Natural killer cell (primary cell): Measurements from ENCODE around the gene NME3. TPM values are rescaled to one million over a fixed set of nuclear protein-coding genes. Genes with fewer than 3 reads are reported as not detected.
A peak's percentile ranks its signal among the peaks of the same experiment; 100 is the strongest.

Experiments used
- ATAC-seq, 3 donors: fragments of 150-1000 bp in 2 of 3; fragments of 200-7000 bp in 1 of 3; cut with Tn5 transposase; 1 replicate in 1 of 3; 2 replicates in 2 of 3; pipeline ENCODE4 v1.10.0; 2021; ENCODE audit warnings: mild to moderate bottlenecking in 2 of 3, moderate library complexity in 2 of 3
- DNase-seq, 2 donors: peaks; one replicate each; pipeline versions ENCODE4 v3.0.0 to v3.0.0-alpha.2; 2013 to 2021; ENCODE audit warnings: mixed read lengths in 1 of 2
- H3K27ac ChIP-seq: one replicate; pipeline ENCODE4 v1.5.1; 2013; ENCODE audit warnings: mild to moderate bottlenecking, low read length
- H3K27me3 ChIP-seq: one replicate; pipeline ENCODE4 v1.6.1; 2013; ENCODE audit warnings: low read length; ENCODE audit not compliant: control insufficient read depth, insufficient read depth
- H3K36me3 ChIP-seq: one replicate; pipeline ENCODE4 v1.6.1; 2013; ENCODE audit warnings: low read length; ENCODE audit not compliant: control insufficient read depth, insufficient read depth
- H3K4me1 ChIP-seq: one replicate; pipeline ENCODE4 v1.6.1; 2013; ENCODE audit warnings: low read length; ENCODE audit not compliant: control insufficient read depth, insufficient read depth
- H3K4me3 ChIP-seq: one replicate; pipeline ENCODE4 v1.5.1; 2013; ENCODE audit warnings: low read length
- H3K9me3 ChIP-seq: one replicate; pipeline ENCODE4 v1.6.1; 2013; ENCODE audit warnings: low read length; ENCODE audit not compliant: control insufficient read depth, insufficient read depth
- H3K27ac Mint-ChIP-seq, 2 donors: one replicate each; pipeline ENCODE4 v1.8.0; 2022; ENCODE audit warnings: mild to moderate bottlenecking in 2 of 2, mixed read lengths in 2 of 2, moderate library complexity in 1 of 2
- H3K27me3 Mint-ChIP-seq, 2 donors: one replicate each; pipeline ENCODE4 v1.8.0; 2022; ENCODE audit warnings: low read depth in 2 of 2, mixed read lengths in 2 of 2
- H3K36me3 Mint-ChIP-seq: one replicate; pipeline ENCODE4 v1.8.0; 2022; ENCODE audit warnings: mixed read lengths
- H3K4me1 Mint-ChIP-seq, 2 donors: one replicate each; pipeline ENCODE4 v1.8.0; 2022; ENCODE audit warnings: mixed read lengths in 2 of 2
- H3K4me3 Mint-ChIP-seq: one replicate; pipeline ENCODE4 v1.8.0; 2022; ENCODE audit warnings: mild to moderate bottlenecking, moderate library complexity, mixed read lengths
- H3K9me3 Mint-ChIP-seq, 2 donors: one replicate each; pipeline ENCODE4 v1.8.0; 2022; ENCODE audit warnings: mixed read lengths in 2 of 2
- CTCF ChIP-seq: fragments of 200-600 bp; IDR thresholded peaks from one replicate; pipeline ENCODE4 v1.8.0; 2022; ENCODE audit warnings: antibody characterized with exemption
- WGBS: methylation state at CpG from one replicate; pipeline ENCODE4 v1.1.7; 2013; ENCODE audit warnings: missing lambda C conversion rate; ENCODE audit not compliant: insufficient coverage; 5-methylcytosine and 5-hydroxymethylcytosine counted together
- intact Hi-C: fragments of 100-400 bp; cut with micrococcal nuclease; formaldehyde crosslinking; loops from one replicate; pipeline ENCODE4 v1.14.2; 2022
- total RNA-seq, 4 donors: library from RNA; stranded (reverse); fragments of 120-200 nt in 1 of 4; gene quantifications; one replicate each; pipeline versions ENCODE4 v1.2.3 to v1.2.4, GENCODE V29; 2013 to 2022

The NME3 gene
- total RNA-seq, 3 donors from 2014 or later (not counting 1 experiment from before 2014, with no cell fraction given) = 40.6 to 50.3 (median 46.2) TPM

- H3K4me3 ChIP-seq = no peak overlapping the region
- H3K27me3 Mint-ChIP-seq = no peaks in the 10 kb centered on the region
- peaks cover 27% of the 10 kb centered on the region for H3K4me1 ChIP-seq
- intact Hi-C loops = no loop called here
- peaks cover 20% of the 10 kb centered on the region for H3K36me3 ChIP-seq
- H3K9me3 Mint-ChIP-seq = no peaks in the 10 kb centered on the region
- no peak overlapping the region for H3K27ac Mint-ChIP-seq
- H3K4me3 Mint-ChIP-seq = no peak overlapping the region
- TF ChIP-seq CTCF = no peak
- no peaks in the 10 kb centered on the region for H3K36me3 Mint-ChIP-seq
- DNase-seq (peak in 1 of 2 donors; percentile 13), ATAC-seq (no peak)
- WGBS = 94% methylated on average over 51 of the region's 51 CpGs
- no peaks in the 10 kb centered on the region for H3K9me3 ChIP-seq
- H3K27me3 ChIP-seq = no peaks in the 10 kb centered on the region
- H3K4me1 Mint-ChIP-seq = peaks cover 11 to 23% of the 10 kb centered on the region in 2 donors
- H3K27ac ChIP-seq = no peak overlapping the region
These were observed 15.1 kb upstream of the NME3 start for GRCh38 chr16:1786242-1787055.

GRCh38 chr16:1785846-1786170, 14.5 kb upstream of the NME3 start:
- 96% methylated on average over 14 of the region's 14 CpGs for WGBS
- no peak overlapping the region for H3K27ac ChIP-seq

GRCh38 chr16:1784977-1785845, 13.9 kb upstream of the NME3 start:
- Histone ChIP-seq H3K27me3 (no peaks in the 10 kb centered on the region), H3K4me3 (no peak overlapping the region), H3K36me3 (peaks cover 22% of the 10 kb centered on the region), H3K9me3 (no peaks in the 10 kb centered on the region), H3K4me1 (peaks cover 37% of the 10 kb centered on the region), H3K27ac (no peak overlapping the region)
- Mint-ChIP-seq H3K4me3 (peak overlapping the region; percentile 40), H3K4me1 (peaks cover 16 to 28% of the 10 kb centered on the region in 2 donors), H3K27ac (peak overlapping the region in 1 of 2 donors; percentile 40), H3K36me3 (no peaks in the 10 kb centered on the region), H3K27me3 (no peaks in the 10 kb centered on the region), H3K9me3 (no peaks in the 10 kb centered on the region)
- WGBS = 96% methylated on average over 26 of the region's 26 CpGs
- intact Hi-C loops = no loop called here
- ATAC-seq (no peak), DNase-seq (no peak)
- no peak for TF ChIP-seq CTCF

More at GRCh38 chr16:1785846-1786170, 14.5 kb upstream of the NME3 start:
- no peak for TF ChIP-seq CTCF
- peak overlapping the region in 1 of 2 donors; percentile 40 for H3K27ac Mint-ChIP-seq
- Histone ChIP-seq H3K27me3 (no peaks in the 10 kb centered on the region), H3K4me1 (peaks cover 33% of the 10 kb centered on the region), H3K9me3 (no peaks in the 10 kb centered on the region), H3K4me3 (no peak overlapping the region), H3K36me3 (peaks cover 21% of the 10 kb centered on the region)
- intact Hi-C loops = no loop called here
- ATAC-seq (no peak), DNase-seq (peak in 1 of 2 donors; percentile 13)
- peaks cover 16 to 28% of the 10 kb centered on the region in 2 donors for H3K4me1 Mint-ChIP-seq
- no peak overlapping the region for H3K4me3 Mint-ChIP-seq
- no peaks in the 10 kb centered on the region for H3K36me3 Mint-ChIP-seq
- no peaks in the 10 kb centered on the region for H3K27me3 Mint-ChIP-seq
- no peaks in the 10 kb centered on the region for H3K9me3 Mint-ChIP-seq
